HG02678 (cell line): ENCODE results near the gene SNX17.
A peak's percentile ranks its signal among the peaks of the same experiment; 100 is the strongest.
"Not testable (repeated sequence)": the region's sequence is repeated elsewhere in the genome, so short reads cannot be mapped to it uniquely, and the experiment has no call there.

Source experiments
- ATAC-seq: cut with Tn5 transposase; IDR thresholded peaks from one replicate; pipeline ENCODE4 v1.9.1; 2021; ENCODE audit warnings: mild to moderate bottlenecking, moderate library complexity; ENCODE audit not compliant: unreplicated experiment

The SNX17 gene

DNA sequence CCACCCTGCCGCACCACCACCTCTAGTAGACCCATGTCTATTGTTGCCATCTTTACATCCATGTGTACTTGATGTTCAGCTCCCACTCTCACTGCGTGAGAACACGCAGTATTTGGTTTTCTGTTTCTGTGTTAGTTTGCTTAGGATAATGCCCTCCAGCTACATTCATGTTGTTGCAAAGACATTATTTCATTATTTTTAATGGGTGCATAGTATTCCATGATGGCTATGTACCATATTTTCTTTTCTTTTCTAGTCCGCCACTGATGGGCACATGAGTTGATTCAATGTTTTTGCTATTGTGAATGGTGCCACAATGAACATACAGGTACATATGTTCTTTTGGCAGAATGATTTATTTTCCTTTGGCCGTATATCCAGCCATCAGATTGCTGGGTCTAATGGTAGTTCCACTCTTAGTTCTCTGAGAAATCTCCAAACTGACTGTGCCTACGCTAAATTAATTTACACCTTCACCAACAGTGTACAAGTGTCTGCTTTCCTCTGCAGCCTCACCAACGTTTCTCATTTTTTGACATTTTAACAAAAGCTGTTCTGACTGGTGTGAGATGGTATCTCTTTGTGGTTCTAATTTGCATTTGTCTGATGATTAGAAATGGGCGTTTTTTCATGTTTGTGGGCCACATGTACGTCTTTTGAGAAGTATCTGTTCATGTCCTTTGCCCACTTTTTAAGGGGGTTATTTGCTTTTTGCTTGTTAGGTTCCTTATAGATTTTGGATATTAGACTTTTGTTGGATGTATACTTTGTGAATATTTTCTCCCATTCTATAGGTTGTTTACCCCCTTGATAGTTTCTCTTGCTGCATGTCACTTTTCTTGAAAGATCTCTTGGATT lies 20.6 kb downstream of the SNX17 start:
- no peak for ATAC-seq

DNA sequence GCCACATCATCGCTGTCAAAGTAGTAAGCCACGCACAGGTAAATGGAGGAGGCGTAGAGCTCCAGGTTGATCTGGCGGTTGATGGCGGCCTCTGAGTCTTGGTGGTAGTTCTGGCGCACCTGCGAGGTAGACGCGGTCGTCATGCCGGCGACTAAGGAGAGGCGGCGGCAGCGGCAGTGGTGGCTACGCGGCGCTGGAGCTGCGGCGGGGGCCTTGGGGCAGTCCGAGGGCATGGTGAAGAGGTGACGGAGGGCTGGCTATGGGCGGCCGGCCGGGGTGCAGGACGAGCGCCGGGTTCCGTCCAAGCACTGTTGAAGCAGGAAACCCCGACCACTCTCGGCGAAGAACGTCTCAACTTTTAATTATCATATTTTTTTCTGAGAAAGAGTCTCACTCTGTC lies 22.8 kb downstream of the SNX17 start:
- no peak for ATAC-seq

DNA sequence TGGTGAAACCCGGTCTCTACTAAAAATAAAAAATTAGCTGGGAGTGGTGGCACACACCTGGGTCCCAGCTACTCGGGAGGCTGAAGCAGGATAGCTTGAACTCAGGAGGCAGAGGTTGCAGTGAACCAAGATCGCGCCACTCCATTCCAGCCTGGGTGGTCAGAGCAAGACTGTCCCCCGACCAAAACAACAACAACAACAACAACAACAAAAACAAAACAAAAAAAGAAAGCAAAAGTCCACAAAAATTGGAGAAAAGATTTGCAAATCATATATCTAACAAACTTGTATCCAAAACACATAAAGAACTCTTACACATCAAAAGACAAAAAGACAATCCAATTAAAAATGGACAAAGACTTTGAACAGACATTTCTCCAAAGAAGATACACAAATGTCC lies 28.5 kb downstream of the SNX17 start:
- ATAC-seq = no peak

GRCh38 chr2:27400348-27401135 lies 30.1 kb downstream of the SNX17 start:
- ATAC-seq = no peak

GRCh38 chr2:27407798-27408491 lies 37.5 kb downstream of the SNX17 start:
- no peak for ATAC-seq

- peak; percentile 28 for ATAC-seq
Observed at GRCh38 chr2:27408601-27409320, 38.3 kb downstream of the SNX17 start.

- ATAC-seq = peak; percentile 93
Observed at GRCh38 chr2:27409321-27410073, 39.1 kb downstream of the SNX17 start, which contains the start of gene PPM1G. Gene PPM1G (minus strand): TSS chr2:27409591. CDS start chr2:27409422, 169 bp downstream.

DNA sequence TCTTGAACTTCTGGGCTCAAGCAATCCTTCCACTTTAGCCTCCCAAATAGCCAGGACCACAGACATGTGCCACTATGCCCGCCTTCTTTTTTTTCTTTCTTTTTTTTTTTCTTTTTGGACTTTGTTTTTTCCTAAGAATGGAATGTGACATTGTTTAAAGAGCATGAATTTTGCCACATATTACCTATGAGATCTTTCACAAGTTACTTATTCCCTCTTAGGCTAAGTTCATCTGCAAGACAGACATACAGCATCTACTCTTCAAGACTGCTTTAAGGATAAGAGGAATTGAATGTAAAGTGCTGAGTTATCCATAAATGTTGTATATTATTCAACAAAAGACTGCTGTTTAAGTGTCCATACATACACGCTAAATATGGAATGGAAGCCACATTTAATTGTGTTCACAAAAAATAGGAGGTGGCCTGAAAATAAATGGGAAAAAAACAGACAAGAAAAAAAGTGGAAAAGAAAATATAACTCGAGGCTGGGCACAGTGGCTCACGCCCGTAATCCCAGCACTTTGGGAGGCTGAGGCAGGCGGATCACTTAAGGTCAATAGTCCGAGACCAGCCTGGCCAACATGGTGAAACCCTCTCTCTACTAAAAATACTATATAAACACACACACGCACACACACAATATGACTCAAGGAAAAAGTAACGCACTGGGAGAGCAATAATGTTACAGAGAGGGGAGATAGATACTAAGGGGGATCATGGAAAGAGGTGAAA lies 42.2 kb downstream of the SNX17 start:
- ATAC-seq = no peak

DNA sequence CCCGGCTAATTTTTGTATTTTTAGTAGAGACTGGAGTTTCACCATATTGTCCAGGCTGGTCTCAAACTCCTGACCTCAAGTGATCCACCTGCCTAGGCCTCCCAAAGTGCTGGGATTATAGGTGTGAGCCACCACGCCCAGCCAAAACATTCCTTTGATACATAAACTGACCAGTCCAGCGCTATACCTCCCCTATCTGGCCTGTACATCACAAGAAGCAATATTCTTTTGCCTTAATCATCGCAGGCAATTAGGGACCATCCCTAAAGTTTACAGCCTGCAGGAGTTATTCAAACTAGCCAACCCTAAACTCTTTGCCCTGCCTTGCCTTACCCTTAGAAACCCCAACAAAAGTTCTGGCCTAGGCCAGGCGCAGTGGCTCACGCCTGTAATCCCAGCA lies 45.7 kb downstream of the SNX17 start:
- no peak for ATAC-seq

- no peak for ATAC-seq
Observed at GRCh38 chr2:27420996-27421395, 50.6 kb downstream of the SNX17 start.

DNA sequence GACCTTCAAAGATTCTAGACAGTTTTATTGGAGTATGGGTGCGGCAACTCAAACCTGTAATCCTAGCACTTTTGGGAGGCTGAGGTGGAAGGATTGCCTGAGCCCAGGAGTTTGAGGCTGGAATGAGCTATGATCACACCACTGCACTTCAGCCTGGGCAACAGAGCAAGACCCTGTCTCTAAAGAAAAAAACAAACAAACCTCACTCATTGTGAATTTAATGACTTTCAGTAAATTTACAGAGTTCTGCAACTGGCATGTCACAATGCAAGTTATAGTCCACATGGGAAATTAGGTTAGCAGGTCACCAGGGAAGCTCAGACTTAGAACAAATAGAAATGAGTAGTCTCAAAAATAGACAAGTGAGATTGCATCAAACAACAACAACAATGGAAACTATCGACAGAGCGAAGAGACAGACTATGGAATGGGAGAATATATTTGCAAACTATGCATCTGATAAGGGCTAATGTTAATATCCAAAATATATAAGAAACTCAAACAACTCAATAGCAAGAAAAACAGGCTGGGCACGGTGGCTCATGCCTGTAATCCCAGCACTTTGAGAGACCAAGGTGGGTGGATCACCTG lies 51.3 kb downstream of the SNX17 start:
- no peak for ATAC-seq

- no peak for ATAC-seq
Observed at GRCh38 chr2:27422958-27423357, 52.5 kb downstream of the SNX17 start.

DNA sequence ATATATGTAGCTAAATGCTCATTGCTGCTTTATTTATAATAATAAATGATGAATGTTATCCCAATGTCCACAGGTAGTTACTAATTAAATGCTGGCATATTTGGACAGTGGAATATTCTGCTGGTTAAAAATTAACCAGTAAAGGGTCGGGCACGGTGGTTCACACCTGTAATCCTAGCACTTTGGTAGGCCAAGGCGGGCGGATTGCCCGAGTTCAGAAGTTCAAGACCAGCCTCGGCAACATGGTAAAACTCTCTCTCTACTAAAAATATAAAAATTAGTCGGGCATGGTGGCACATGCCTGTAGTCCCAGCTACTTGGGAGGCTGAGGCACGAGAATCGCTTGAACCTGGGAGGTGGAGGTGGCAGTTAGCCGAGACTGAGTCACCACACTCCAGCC lies 54.6 kb downstream of the SNX17 start:
- not testable (repeated sequence) for ATAC-seq
